Suppressor macrophage (primary cell): ENCODE measurements around the gene SMIM15.
"Not testable (repeated sequence)": the region's sequence is repeated elsewhere in the genome, so short reads cannot be mapped to it uniquely, and the experiment has no call there.

ENCODE experiments used
- DNase-seq, 4 experiments: peaks; one replicate each; pipeline ENCODE4 v3.0.0-alpha.2; 2020 to 2022
- total RNA-seq, 17 experiments: gene quantifications; one replicate each; lab custom pipeline; 2026; ENCODE audit warnings: mixed read lengths in 6 of 17, inconsistent platforms in 3 of 17; lab: John Stamatoyannopoulos, UW

SMIM15 gene, protein sequence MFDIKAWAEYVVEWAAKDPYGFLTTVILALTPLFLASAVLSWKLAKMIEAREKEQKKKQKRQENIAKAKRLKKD
- 14.4 to 144 (median 68.1) reads per million in 17 experiments for total RNA-seq

DNA sequence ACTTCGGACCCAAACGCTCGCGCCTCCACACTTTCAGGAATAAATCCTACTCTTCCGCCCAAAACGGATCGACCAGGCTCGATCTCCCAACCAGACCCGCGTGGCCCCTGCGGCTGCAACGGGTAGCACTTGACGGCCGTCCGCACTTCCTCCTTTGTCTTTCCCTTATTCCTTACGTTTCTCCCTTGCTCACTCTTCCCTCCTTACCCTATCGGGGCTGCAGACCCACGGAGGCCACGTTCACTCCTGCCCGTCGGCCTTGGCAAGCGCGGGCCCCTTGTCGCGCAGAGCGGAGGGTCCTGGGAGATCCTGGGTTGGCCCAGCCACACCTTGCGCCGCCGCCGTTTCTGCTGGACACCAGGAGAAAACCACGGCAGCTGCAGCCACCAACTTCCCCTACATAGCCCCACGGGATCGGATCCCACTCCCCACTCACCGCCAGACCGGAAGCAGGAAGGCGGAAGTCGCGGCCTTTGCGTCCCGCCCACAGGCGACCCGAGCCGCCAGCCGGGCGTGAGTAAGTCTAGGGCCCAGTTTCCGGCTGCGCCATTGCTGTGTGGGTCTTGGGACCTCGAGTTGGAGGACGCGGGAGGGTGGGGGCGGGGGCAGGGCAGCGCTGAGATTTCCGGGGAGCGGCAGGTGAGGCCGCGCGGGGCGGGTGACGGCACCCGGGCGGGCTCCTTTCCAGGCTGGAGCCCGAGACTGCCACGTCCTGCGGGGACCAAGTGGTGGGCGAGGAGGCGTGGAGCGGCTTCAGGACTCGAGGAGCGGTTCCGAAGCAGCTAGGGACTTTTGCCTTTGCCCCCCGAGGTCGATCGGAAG is at the start of gene SMIM15:
SMIM15 (minus strand) TSS at position 459 of the 822 bp plus-strand sequence. CDS start 2,297 bp downstream, outside the sequence.
- peak; percentile 95 to 97 (median 97) for DNase-seq

DNA sequence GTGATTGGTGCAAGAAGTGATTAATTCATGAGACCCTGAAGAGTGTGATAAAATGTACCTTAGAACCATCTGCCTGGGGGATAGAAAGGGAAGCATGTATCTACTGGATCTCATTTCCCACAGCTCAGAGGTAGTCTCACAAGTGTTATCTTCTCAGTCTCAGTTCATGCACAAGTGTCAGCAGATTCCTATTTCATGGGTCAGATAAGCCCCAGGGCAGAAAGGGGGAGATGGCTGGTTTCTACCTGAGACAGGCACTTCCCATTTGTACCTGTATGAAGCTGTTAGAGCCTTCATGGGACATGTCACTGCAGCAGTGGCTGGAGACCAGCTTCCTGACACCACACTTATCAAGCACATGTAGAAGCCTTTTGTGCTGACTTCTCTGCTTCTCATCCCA is 45.6 kb upstream of the SMIM15 start:
- no peak for DNase-seq

DNA sequence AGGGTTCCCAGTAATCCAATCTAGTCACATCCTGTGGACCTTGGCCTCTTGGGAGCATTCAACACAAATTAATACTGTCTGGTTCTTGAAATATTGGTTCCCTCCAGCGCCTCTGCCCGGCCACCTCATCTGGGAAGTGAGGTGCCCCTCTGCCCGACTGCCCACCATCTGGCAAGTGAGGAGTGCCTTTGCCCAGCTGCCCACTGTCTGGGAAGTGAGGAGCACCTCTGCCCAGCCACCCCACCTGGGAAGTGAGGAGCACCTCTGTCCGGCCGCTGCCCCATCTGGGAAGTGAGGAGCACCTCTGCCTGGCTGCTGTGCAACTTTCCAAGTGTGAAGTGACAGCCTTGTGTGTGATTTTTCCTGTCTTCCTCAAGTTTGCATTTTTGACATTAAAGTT is 42.7 kb upstream of the SMIM15 start:
- no peak for DNase-seq

DNA sequence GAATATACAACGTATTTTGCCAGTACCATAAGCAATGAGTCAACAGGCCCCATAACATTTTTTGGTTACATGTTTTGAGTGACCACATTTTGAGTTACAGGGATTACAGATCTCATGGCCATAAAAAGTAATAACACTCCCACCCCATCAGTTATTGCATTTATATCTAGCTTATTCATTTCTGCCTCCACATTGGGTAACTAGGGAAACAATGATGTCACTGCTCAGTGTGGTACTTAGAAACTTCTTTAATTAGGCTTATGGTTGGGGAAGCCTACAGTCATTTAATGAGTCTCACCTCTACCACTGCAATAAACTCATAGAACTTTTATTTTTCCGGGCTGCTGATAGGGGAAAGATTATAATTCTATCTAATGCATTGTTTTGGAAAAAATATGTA is 39.9 kb upstream of the SMIM15 start:
- peak in 1 of 4 experiments; percentile 14 for DNase-seq

DNA sequence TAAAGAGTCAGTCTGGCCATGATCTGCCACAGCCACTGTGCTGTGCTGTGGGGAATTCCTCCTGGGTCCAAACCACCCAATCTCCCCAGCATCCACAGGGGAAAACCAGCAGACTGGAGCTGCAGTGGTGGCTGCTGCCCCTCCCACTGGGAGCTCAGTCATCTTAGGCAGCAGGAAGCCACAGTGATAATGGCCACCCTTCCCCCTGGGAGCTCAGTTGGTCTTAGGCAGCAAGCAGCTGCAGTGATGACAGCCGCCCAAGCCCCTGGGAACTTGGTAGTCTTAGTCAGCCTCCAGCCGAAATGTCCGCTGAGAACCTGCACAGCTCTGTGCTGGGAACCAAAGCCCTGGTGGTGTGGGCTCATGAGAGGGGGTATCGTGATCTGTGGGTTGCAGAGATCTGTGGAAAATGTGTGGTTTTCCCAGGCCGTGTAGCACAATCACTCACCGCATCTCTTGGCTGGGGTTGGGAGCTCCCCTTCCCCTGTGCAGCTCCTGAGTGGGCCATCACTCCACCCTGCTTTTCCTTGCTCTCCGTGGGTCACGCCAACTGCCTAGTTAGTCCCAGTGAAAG is 38.4 kb upstream of the SMIM15 start:
- no peak for DNase-seq

DNA sequence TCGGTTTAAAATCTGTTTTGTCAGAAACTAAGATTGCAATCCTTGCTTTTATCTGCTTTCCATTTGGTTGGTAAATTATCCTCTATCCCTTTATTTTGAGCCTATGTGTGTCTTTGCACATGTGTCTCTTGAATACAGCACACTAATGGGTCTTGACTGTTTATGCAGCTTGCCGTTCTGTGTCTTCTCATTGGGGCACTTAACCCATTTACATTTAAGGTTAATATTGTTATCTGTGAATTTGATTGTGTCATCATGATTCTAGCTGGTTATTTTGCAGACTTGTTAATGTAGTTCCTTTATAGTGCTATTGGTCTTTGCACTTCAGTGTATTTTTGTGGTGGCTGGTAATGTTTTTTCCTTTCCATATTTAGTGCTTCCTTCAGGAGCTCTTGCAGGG is 36.3 kb upstream of the SMIM15 start:
- DNase-seq: no peak

DNA sequence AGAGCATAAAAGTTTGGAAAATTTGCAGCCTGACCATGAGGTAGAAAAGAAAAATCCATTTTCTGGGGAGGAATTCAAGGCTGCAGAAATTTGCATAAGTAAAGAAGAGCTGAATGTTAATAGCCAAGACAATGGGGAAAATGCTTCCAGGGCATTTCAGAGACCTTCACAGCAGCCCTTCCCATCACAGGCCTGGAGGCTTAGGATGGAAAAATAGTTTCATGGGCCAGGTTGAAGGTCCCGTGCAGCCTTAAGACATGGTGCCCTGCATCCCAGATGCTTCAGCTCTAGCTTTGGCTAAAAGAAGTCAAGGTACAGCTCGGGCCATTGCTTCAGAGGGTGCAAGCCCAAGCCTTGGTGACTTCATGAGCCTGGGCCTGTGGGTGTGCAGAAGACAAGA is 25.6 kb upstream of the SMIM15 start:
- DNase-seq: not testable (repeated sequence)

DNA sequence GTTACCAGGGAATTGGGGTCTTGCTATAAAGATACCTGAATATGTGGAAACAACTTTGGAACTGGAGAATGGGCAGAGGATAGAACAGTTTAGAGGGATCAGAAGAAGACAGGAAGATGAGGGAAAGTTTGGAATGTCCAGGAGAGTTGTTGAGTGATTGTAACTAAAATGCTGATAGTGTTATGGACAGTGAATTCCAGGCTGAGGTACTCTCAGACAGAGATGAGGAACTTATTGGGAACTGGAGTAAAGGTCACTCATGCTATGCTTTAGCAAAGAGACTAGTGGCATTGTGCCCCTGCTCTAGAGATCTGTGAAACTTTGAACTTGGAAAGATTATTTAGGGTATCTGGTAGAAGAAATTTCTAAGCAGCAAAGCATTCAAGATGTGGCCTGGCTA is 25.1 kb upstream of the SMIM15 start:
- DNase-seq: not testable (repeated sequence)

DNA sequence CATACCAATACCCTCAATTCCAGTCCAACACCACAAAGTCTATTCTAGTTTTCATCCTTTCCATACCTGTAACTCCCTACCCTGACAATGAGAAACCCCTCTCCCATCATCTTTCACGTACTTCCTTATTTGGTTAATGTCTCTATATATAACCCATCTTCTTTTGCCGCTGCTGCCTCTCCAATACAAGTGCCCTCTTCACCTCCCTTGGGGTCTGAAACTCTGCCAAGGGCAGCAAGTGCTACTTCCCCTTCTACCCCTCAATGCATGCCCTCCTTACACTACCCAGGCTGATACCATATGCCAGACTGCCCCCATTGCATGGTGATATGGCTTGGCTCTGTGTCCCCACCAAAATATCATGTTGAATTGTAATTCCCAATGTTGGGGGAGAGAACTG is 24.4 kb upstream of the SMIM15 start:
- DNase-seq: no peak

DNA sequence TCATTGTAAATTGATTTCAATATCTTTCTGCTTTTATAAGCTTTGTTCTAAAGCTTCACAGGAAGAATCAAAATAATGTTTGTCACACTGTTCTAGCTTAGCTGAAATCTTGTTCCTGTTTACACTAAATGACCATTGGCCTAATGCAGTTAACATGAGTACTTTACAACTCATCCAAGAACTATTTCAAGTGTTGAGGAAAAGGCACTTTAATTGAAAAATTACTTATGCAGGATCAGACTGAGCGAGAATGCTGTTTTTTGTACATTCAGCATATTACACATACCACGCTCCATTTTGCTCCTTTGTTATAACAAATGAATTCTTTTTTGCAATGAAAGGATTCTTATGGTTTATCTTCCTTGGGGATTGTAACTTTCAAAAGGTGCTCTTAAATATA is 22.4 kb upstream of the SMIM15 start:
- DNase-seq: no peak

DNA sequence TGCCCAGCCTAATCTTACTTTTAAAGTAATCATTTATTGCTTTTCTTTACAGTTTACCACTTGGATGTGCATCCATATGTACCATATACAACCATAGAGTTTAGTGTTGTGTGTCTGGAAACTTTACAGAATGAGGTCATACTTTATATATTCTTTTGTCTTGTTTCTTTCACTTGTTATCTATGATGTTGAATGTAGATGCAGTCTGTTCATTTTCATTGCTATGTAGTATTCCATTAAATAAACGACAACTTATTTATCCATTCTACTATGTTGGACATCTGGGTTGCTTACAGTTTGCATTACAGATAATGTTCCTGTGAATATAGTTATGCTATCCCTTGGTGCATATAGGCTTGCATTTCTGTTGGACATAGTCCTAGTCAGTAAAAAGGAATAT is 21.3 kb upstream of the SMIM15 start:
- no peak for DNase-seq

DNA sequence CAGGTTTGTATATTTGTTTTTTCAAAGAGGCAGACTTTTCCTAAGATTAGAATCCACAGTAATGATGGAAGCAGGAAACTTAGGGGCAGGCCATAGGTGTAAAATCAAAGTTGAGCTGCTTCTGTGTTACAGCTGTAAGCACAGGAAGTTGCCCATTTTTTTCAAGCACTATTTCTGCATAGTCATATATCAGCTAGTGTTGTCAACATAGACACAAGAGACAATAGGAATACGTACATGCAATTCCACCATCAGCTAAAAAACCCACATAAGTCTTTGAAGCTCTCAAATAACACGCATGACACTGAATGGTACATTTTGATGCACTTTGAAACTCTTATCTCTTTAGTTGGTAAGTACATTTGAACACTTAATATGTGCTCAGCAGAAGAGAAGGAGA is 20.2 kb upstream of the SMIM15 start:
- peak; percentile 35 to 74 (median 44) for DNase-seq

DNA sequence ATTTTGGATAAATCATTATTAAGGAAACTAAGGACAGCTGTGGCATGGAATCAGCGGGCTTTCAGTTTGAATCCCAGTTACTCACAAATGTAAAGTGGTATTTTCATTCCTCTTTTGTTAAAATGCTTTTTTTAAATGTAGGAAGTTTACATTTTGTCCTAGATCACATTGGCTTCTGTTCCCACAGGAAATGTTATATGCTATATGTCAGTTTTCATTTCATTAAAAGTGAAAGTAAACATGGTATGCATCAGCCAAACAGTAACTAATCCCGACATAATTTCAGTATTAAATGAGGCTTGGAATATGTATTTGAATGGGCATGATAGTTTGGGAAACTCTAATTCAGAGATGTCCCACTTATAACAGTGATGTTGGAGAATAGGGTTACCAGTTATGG is 18.6 kb upstream of the SMIM15 start:
- no peak for DNase-seq

DNA sequence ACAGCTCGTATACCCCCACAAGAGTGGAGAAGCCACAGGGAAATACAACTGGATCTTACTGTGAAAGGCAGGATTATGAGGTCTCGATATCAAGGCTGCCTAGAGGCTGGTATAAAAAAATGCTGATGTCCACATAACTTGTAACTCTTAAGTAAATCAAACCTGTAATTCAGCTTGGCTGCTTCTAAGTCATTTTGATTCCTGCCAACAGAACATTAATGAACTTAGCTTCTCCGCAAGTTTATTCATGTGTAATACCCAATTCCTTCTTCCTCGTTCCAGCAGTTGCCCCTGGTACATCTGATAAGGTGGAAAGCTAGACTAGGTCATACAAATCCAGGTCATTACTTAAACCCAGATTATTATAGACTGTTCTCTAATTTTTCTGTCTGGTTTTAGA is 16.4 kb upstream of the SMIM15 start:
- DNase-seq: no peak

DNA sequence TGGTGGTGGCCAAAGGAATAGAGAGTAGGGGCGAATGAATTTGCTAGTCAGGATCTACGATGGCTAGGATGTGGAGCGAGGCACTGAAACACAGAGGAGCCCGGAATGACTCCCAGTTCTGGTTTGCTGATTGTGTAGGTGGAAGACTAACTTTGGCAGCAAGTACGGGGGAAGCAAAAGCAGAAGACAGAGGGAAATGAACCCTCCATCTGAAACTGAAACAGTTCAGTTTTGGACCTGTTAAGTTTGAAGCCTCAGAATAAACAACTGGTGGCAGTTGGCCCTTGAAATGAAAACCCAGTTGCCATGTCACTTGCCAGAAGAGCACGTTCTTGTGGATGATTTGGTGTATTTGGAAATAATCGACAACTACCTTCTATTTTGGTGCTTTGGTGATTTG is 15.4 kb upstream of the SMIM15 start:
- DNase-seq: peak; percentile 23 to 66 (median 56)

DNA sequence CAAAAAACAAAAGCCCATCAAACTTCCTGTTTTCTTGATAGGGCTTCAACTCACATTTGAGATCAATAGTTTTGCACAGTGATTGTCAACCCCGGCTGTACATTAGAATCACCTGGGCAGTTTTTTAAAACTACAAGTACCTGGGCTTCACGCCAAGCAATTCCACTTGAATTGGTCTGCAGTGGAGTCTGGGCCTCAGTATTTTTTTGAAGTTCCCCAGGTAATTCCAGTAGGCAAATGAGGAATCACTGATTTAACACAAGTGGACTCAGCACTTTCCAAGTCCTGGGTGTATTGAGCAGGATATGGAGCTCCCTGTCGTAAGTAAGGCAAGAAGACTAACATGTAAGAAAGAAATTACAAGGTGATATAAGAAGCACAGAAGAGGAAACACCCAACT is 14.8 kb upstream of the SMIM15 start:
- DNase-seq: no peak

DNA sequence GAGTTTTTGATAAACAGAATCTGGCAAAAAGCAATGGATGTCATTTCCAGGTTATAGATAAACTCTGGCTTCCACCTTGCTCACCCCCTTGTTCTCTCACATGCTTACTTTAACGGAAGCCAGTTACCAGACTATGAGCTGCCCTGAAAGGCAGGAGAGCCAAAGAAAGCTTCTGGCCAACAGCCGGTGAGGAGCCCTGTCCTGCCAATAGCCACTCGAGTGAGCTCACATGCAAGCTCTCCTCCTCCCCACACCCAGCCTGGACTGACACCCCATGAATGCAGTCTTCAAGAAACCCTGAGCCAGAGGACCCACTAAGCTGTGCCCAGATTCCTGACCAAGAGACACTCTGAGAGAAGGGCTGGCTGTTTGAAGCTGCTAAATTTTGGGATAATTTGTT is 14.4 kb upstream of the SMIM15 start:
- DNase-seq: no peak

DNA sequence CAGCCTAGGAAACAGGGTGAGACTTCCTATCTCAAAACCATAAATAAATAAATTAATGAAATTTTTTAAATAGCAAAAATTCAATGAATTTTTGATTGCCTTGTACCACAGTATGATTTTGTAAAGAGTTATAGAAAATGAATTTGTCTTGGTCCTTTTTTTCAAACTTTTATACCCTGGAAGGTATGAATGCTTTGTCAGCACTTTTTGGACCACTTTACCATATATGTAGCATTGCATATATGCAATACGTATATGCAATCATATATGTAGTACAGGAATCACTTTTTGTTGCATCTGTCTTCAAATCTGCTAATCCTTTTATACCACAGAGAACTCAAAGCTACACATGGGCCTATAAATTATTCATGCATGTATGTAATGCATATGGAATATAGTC is 9.2 kb upstream of the SMIM15 start:
- DNase-seq: no peak

DNA sequence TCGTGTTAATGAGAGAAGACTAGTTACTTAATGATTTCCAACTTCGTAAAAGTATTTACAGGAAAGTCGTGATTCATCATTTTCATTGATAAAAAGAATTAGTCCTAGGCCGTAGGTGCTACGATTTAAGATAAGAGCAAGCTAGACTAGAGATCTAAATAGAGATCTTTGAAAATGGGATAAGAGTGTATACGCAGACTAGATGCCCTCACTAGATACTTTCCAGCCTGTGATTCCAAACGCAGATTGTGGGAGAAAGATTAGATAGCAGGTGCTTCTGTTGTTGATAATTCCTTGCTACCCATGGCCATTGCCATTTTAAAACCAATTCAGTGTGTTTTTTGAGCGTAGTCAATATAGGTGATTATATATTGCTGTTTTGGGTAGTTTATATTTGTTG is 6.7 kb upstream of the SMIM15 start:
- no peak for DNase-seq

DNA sequence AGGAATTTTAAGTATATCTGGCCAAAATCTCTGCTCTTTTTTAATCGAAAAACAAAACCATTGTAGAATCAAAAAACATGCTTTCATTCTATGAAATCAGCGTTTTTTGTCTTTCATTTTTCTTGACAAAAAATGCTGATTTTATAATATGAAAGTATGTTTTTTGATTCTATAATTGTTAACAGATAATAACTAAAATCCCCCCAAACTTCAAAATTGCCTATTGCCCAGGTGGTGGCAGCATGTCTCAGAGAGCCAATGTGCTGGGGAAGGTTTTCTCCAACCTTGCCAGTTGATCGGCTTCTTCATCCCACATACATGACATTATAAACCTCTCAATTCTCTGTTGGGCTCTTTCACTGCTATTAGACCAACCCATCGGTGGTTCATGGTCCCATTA is 5.1 kb upstream of the SMIM15 start:
- DNase-seq: peak in 3 of 4 experiments; percentile 46 to 60 (median 57)

DNA sequence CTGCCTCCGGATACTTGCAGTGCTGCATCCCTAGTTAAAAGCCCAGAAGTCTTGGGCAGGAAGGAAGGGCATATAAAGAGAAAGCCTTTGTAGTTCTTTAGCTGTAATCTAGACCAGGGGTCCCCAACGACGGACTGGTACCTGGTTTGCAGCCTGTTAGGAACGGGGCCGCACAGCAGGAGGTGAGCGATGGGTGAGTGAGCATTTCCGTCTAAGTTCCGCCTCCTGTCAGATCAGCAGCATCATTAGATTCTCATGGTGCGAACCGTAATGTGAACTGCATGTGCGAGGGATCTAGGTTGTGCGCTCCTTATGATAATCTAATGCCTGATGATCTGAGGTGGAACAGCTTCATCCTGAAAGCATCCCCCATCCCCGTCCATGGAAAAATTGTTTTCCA is 1.6 kb upstream of the SMIM15 start:
- no peak for DNase-seq

DNA sequence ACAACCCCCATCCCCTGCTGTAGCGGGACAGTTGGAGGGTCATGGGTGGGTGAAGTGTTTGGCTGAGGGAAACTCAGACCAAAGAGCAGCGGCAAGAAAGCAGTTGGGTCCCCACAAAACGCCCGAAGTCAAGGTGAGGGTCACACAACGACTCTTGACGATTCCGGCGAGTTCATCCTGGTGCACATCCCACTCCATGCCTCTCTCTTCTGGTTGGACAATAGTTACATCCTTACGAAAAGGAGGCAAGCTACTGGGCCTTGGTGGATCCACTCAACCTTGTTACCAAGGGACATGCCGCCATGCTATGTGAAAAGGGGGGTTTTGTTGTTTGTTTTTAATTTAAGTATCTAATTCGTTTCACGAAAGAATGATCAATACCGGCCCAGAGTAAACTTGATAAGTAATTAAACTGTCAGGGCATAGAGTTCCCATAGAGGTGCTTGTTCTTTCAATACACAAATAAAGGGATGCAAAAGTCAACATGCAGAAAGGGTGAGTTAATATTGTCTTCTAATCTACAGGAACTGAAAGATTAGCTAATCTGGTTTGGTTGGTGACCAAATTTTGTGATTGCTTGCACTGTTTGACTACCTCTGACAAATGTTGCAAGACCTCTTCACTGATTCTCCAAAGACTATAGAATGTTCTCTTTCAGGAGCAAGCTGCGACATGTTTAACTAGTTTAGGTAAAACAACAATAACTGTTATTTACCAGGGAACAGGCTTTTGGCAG is 732 bp upstream of the SMIM15 start:
- DNase-seq: peak in 1 of 4 experiments; percentile 45

DNA sequence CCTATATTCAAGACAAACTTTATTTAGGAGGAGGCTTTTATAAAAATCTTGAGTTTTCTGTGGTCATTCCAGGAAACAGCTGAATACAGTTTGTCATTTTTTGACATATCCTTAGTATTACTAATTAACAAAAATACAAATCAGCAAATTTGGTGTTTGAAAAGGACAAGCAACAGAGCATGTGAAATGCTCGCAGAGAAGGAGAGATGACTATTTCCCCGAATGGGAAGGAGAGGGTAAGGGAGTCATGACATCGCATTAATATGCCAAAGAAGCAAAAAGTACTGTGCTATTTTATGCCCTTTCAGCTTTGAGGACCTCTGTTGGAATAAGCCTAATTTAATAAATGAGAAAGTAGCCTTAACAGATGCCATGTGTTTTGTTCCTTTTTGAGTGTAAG is 1.8 kb downstream of the SMIM15 start:
- DNase-seq: no peak
